ENCODE data around the gene RNF207.

GRCh38 chr1:6225651-6226050, 19.7 kb downstream of the RNF207 start:
- TF ChIP-seq, protein P1, sequence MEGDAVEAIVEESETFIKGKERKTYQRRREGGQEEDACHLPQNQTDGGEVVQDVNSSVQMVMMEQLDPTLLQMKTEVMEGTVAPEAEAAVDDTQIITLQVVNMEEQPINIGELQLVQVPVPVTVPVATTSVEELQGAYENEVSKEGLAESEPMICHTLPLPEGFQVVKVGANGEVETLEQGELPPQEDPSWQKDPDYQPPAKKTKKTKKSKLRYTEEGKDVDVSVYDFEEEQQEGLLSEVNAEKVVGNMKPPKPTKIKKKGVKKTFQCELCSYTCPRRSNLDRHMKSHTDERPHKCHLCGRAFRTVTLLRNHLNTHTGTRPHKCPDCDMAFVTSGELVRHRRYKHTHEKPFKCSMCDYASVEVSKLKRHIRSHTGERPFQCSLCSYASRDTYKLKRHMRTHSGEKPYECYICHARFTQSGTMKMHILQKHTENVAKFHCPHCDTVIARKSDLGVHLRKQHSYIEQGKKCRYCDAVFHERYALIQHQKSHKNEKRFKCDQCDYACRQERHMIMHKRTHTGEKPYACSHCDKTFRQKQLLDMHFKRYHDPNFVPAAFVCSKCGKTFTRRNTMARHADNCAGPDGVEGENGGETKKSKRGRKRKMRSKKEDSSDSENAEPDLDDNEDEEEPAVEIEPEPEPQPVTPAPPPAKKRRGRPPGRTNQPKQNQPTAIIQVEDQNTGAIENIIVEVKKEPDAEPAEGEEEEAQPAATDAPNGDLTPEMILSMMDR (IDR thresholded peaks at IDR 0.05): no peak
- TF ChIP-seq POLR2AphosphoS5 (IDR thresholded peaks at IDR 0.05): no peak
- TF ChIP-seq POLR2A (IDR thresholded peaks at IDR 0.05; ENCODE audit: low read depth): no peak

All from esophagus muscularis mucosa (tissue), 3 donors.